ENCODE measurements around the gene KHDRBS2.
"Not testable (repeated sequence)": the region's sequence is repeated elsewhere in the genome, so short reads cannot be mapped to it uniquely, and the experiment has no call there.

The KHDRBS2 gene

DNA sequence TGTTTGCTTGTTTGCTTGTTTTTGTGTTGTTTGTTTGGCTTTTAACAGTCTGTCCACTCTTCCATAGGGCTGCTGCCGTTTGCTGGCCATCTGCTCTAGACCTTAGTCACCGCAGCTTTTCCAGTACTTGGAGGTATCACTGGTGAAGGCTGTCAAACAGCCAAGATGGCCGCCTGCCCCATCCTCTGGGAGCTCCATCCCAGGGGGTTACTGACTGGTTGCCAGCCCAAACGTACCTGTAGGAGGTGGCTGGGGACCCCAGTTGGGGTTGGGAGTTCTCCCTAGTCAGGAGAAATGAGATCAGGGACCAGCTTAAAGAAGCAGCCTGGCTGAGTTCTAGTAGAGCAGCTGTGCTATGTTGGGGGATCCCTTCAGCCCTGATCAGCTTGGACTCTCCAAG is 418.4 kb downstream of the KHDRBS2 start:
- DNase-seq (ENCODE audit: low spot score), result no peak

- no peak for DNase-seq (ENCODE audit: low spot score)
These were observed 428.5 kb downstream of the KHDRBS2 start for GRCh38 chr6:61857541-61857940.

GRCh38 chr6:61841958-61842357 is 444.1 kb downstream of the KHDRBS2 start:
- no peak for DNase-seq (ENCODE audit: low spot score)

- DNase-seq (ENCODE audit: low spot score), result no peak
These were observed 450.8 kb downstream of the KHDRBS2 start for GRCh38 chr6:61835237-61835636.

- DNase-seq (ENCODE audit: low spot score), result no peak
These were observed 452.8 kb downstream of the KHDRBS2 start for GRCh38 chr6:61833176-61833755.

GRCh38 chr6:61817716-61818115 is 468.3 kb downstream of the KHDRBS2 start:
- no peak for DNase-seq (ENCODE audit: low spot score)

- no peak for DNase-seq (ENCODE audit: low spot score)
These were observed 476.0 kb downstream of the KHDRBS2 start for GRCh38 chr6:61810047-61810446.

DNA sequence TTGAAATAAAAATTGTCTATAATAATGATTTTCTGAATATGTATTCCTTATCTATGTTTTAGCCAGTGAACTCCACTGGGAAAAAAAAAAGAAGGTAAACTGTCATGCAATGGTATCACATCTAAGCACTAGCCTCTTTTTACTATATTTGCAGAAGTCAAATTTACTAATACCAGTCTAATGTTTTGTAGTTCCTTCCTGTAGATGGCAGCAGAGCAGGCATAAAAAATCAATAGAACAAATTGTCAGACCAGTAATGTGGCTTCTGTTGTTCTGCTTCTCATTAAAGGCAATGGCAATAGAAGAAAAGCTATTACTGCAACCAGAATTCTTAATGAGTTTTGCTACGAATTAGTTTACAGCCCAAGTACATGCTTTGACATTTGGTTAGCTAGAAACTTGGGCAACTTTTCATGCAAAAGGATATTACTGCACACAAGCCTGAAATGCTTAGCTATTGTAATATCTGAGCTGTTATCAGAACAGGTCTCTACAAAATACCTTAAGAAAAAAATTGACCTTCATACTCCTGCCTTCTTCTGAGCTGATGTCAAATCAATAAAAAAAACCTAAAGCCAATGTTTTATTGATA is 476.9 kb downstream of the KHDRBS2 start:
- DNase-seq (ENCODE audit: low spot score), result no peak

DNA sequence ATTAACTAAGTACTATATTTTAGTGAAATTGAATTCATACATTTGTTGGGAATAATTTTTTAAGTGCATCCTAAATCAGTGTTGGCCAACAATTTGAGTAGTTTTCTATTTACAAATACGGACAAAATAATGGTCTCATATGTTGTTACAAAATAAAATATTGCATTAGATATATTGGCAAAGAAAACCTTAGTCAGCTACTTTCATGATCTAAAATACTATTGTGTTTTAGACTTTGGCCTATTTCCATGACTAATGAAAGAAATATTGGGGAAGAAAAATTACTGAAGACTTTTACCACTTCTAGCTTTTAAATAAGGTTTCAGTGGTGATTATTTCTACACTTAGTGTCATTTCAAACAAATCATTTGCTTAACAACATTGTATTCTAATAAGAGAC is 498.0 kb downstream of the KHDRBS2 start:
- no peak for DNase-seq (ENCODE audit: low spot score)

DNA sequence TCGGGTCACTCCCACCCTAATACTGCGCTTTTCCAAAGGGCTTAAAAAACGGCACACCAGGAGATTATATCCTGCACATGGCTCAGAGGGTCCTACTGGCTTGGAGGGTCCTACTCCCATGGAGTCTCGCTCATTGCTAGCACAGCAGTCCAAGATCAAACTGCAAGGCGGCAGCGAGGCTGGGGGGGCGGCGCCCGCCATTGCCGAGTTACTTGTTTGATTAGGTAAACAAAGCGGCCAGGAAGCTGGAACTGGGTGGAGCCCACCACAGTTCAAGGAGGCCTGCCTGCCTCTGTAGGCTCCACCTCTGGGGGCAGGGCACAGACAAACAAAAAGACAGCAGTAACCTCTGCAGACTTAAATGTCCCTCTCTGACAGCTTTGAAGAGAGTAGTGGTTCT is 516.6 kb downstream of the KHDRBS2 start:
- not testable (repeated sequence) for DNase-seq (ENCODE audit: low spot score)

GRCh38 chr6:61755739-61756138 is 530.3 kb downstream of the KHDRBS2 start:
- DNase-seq (ENCODE audit: low spot score), result no peak

- DNase-seq (ENCODE audit: low spot score), result no peak
These were observed 534.0 kb downstream of the KHDRBS2 start for GRCh38 chr6:61751986-61752385.

- no peak for DNase-seq (ENCODE audit: low spot score)
These were observed 540.0 kb downstream of the KHDRBS2 start for GRCh38 chr6:61745994-61746393.

GRCh38 chr6:61711849-61712248 is 574.2 kb downstream of the KHDRBS2 start:
- no peak for DNase-seq (ENCODE audit: low spot score)

GRCh38 chr6:61688165-61688564 is 597.9 kb downstream of the KHDRBS2 start:
- DNase-seq (ENCODE audit: low spot score), result no peak

GRCh38 chr6:61682562-61682961 is 603.5 kb downstream of the KHDRBS2 start:
- DNase-seq (ENCODE audit: low spot score), result no peak

GRCh38 chr6:61679625-61680024 is 606.4 kb downstream of the KHDRBS2 start:
- no peak for DNase-seq (ENCODE audit: low spot score)

DNA sequence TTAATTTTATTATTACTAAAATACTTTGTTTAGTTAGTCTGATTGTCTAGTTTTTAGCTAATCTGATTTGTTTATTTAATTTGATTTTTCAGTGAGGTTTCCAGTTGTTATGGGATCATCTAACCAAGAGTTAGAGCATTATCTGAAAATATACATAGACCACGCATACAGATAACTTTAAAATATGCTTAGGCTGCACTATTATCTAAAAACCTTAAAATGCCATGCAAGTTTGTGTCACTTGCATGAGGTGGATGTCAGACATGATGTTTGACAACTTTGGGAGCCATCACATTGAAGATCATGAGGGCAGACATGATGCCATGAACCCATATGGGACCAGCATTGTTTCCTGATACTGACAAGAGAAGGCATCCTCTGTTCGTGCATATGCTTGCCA is 610.3 kb downstream of the KHDRBS2 start:
- no peak for DNase-seq (ENCODE audit: low spot score)

- DNase-seq (ENCODE audit: low spot score), result no peak
These were observed 636.2 kb downstream of the KHDRBS2 start for GRCh38 chr6:61649845-61650244.

GRCh38 chr6:61640463-61640862 is 645.6 kb downstream of the KHDRBS2 start:
- DNase-seq (ENCODE audit: low spot score), result no peak

Data from hematopoietic multipotent progenitor cell treated with erythropoietin and hydrocortisone succinate and interleukin-3 and kit ligand, for 15 days (in vitro differentiated cells).